ENCODE data around the gene CNOT1.
"Not testable (repeated sequence)": the region's sequence is repeated elsewhere in the genome, so short reads cannot be mapped to it uniquely, and the experiment has no call there.

CNOT1 gene

DNA sequence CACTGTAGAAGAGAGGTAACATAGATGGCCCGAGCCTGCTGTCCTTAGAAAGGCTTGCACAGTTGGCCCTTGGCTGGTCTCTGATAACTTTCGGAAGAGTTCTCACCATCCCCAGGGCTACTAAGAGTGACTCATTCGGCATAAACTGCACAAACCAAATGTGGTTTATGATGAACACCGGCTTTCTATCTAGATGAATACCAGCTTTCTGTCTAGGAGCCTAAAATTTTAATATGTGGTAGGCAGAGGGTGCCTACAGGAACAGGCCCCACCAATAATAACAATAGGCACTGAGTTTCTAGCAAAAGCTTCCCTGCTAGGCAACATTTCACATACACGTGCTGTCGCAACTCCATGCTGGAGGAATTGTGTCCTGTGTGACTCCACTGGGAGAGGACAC is 15.4 kb downstream of the CNOT1 start:
- Histone ChIP-seq H3K27ac (ENCODE audit: extremely low read depth, low read depth, low read length) (no peak overlapping the region; the same call in 1 of the 2 replicates), H3K4me1 (ENCODE audit: control insufficient read depth, insufficient read depth, low read length) (peaks cover 4% of the 10 kb centered on the region; the same call in 1 of the 2 replicates), H3K9me3 (ENCODE audit: control insufficient read depth, insufficient read depth, low read depth, low read length) (no peaks in the 10 kb centered on the region), H3K4me3 (ENCODE audit: low read depth, low read length) (no peak overlapping the region), H3K36me3 (ENCODE audit: control insufficient read depth in 2 of 2, insufficient read depth in 1 of 2, low read length in 2 of 2) (peaks cover 35 to 41% of the 10 kb centered on the region in 2 experiments)
- peak; percentile 12; the same call in 1 of the 2 replicates for TF ChIP-seq FEZF1 (tag by site-specific recombination; IDR thresholded peaks at IDR 0.05)
- no peak for TF ChIP-seq TRIM28 (IDR thresholded peaks at IDR 0.05; ENCODE audit: borderline replicate concordance, low read length)
- CTCF ChIA-PET, result no interaction called here
- POLR2A ChIA-PET, result no interaction called here

- H3K4me3 ChIP-seq (ENCODE audit: low read depth, low read length); H3K27ac ChIP-seq (ENCODE audit: extremely low read depth, low read depth, low read length); H3K9me3 ChIP-seq (ENCODE audit: control insufficient read depth, insufficient read depth, low read depth, low read length); CTCF ChIA-PET; POLR2A ChIA-PET; H3K4me1 ChIP-seq (ENCODE audit: control insufficient read depth, insufficient read depth, low read length): not testable (repeated sequence)
- peaks cover 31 to 40% of the 10 kb centered on the region in 2 experiments for H3K36me3 ChIP-seq (ENCODE audit: control insufficient read depth in 2 of 2, insufficient read depth in 1 of 2, low read length in 2 of 2)
- TF ChIP-seq, protein P1, sequence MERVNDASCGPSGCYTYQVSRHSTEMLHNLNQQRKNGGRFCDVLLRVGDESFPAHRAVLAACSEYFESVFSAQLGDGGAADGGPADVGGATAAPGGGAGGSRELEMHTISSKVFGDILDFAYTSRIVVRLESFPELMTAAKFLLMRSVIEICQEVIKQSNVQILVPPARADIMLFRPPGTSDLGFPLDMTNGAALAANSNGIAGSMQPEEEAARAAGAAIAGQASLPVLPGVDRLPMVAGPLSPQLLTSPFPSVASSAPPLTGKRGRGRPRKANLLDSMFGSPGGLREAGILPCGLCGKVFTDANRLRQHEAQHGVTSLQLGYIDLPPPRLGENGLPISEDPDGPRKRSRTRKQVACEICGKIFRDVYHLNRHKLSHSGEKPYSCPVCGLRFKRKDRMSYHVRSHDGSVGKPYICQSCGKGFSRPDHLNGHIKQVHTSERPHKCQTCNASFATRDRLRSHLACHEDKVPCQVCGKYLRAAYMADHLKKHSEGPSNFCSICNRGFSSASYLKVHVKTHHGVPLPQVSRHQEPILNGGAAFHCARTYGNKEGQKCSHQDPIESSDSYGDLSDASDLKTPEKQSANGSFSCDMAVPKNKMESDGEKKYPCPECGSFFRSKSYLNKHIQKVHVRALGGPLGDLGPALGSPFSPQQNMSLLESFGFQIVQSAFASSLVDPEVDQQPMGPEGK (tag by site-specific recombination; IDR thresholded peaks at IDR 0.05), result peak; percentile 28; the same call in 1 of the 2 replicates
- TF ChIP-seq, protein P2, sequence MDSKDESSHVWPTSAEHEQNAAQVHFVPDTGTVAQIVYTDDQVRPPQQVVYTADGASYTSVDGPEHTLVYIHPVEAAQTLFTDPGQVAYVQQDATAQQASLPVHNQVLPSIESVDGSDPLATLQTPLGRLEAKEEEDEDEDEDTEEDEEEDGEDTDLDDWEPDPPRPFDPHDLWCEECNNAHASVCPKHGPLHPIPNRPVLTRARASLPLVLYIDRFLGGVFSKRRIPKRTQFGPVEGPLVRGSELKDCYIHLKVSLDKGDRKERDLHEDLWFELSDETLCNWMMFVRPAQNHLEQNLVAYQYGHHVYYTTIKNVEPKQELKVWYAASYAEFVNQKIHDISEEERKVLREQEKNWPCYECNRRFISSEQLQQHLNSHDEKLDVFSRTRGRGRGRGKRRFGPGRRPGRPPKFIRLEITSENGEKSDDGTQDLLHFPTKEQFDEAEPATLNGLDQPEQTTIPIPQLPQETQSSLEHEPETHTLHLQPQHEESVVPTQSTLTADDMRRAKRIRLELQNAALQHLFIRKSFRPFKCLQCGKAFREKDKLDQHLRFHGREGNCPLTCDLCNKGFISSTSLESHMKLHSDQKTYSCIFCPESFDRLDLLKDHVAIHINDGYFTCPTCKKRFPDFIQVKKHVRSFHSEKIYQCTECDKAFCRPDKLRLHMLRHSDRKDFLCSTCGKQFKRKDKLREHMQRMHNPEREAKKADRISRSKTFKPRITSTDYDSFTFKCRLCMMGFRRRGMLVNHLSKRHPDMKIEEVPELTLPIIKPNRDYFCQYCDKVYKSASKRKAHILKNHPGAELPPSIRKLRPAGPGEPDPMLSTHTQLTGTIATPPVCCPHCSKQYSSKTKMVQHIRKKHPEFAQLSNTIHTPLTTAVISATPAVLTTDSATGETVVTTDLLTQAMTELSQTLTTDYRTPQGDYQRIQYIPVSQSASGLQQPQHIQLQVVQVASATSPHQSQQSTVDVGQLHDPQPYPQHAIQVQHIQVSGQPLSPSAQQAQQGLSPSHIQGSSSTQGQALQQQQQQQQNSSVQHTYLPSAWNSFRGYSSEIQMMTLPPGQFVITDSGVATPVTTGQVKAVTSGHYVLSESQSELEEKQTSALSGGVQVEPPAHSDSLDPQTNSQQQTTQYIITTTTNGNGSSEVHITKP (tag by site-specific recombination; IDR thresholded peaks at IDR 0.05), result peak; percentile 66
- TF ChIP-seq ZNF366 (tag by site-specific recombination; conservative IDR thresholded peaks at IDR 0.05), result peak; percentile 41
- 0 out of 2 replicates have a peak, but pooled peaks have one; percentile 23 for TF ChIP-seq BCL11A (tag by site-specific recombination; IDR thresholded peaks at IDR 0.05; ENCODE audit: low read depth)
- TF ChIP-seq PRDM6 (tag by site-specific recombination; IDR thresholded peaks at IDR 0.05), result peak; percentile 57
- 0 out of 2 replicates have a peak, but pooled peaks have one; percentile 22 for TF ChIP-seq ZFHX2 (tag by site-specific recombination; conservative IDR thresholded peaks at IDR 0.05)
- TF ChIP-seq ZNF843 (tag by site-specific recombination; IDR thresholded peaks at IDR 0.05), result 0 out of 2 replicates have a peak, but pooled peaks have one; percentile 19
- TF ChIP-seq ZEB2 (tag by site-specific recombination; IDR thresholded peaks at IDR 0.05), result 0 out of 2 replicates have a peak, but pooled peaks have one; percentile 30
- peak; percentile 74 for TF ChIP-seq OSR2 (tag by site-specific recombination; IDR thresholded peaks at IDR 0.05)
- peak; percentile 59 for TF ChIP-seq SP7 (tag by site-specific recombination; IDR thresholded peaks at IDR 0.05)
Observed at GRCh38 chr16:58612965-58613364, 16.7 kb downstream of the CNOT1 start.

- H3K27ac ChIP-seq (ENCODE audit: extremely low read depth, low read depth, low read length), result no peak overlapping the region
- CTCF ChIA-PET, result no interaction called here
- TF ChIP-seq, protein P3, sequence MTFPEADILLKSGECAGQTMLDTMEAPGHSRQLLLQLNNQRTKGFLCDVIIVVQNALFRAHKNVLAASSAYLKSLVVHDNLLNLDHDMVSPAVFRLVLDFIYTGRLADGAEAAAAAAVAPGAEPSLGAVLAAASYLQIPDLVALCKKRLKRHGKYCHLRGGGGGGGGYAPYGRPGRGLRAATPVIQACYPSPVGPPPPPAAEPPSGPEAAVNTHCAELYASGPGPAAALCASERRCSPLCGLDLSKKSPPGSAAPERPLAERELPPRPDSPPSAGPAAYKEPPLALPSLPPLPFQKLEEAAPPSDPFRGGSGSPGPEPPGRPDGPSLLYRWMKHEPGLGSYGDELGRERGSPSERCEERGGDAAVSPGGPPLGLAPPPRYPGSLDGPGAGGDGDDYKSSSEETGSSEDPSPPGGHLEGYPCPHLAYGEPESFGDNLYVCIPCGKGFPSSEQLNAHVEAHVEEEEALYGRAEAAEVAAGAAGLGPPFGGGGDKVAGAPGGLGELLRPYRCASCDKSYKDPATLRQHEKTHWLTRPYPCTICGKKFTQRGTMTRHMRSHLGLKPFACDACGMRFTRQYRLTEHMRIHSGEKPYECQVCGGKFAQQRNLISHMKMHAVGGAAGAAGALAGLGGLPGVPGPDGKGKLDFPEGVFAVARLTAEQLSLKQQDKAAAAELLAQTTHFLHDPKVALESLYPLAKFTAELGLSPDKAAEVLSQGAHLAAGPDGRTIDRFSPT (tag by site-specific recombination; IDR thresholded peaks at IDR 0.05), result no peak
- peak; percentile 99 for TF ChIP-seq MZF1 (tag by site-specific recombination; IDR thresholded peaks at IDR 0.05; ENCODE audit: borderline replicate concordance)
- TF ChIP-seq ZNF146 (tag by site-specific recombination; IDR thresholded peaks at IDR 0.05), result peak; percentile 88
- H3K36me3 ChIP-seq (ENCODE audit: control insufficient read depth in 2 of 2, insufficient read depth in 1 of 2, low read length in 2 of 2), result peaks cover 38 to 48% of the 10 kb centered on the region in 2 experiments
- peaks cover 4% of the 10 kb centered on the region; the same call in 1 of the 2 replicates for H3K4me1 ChIP-seq (ENCODE audit: control insufficient read depth, insufficient read depth, low read length)
- no peaks in the 10 kb centered on the region for H3K9me3 ChIP-seq (ENCODE audit: control insufficient read depth, insufficient read depth, low read depth, low read length)
- H3K4me3 ChIP-seq (ENCODE audit: low read depth, low read length), result no peak overlapping the region
- POLR2A ChIA-PET, result no interaction called here
Observed at GRCh38 chr16:58608601-58609136, 21.0 kb downstream of the CNOT1 start.
